ENCODE data around the gene CEACAM3. TPM values are rescaled to one million over a fixed set of nuclear protein-coding genes. Genes with fewer than 3 reads are reported as not detected.

The CEACAM3 gene
- total and polyA plus RNA-seq, 9 of the 15 experiments (the other 6 are each of a cell fraction or from before 2014, with no cell fraction given), result not detected

DNA sequence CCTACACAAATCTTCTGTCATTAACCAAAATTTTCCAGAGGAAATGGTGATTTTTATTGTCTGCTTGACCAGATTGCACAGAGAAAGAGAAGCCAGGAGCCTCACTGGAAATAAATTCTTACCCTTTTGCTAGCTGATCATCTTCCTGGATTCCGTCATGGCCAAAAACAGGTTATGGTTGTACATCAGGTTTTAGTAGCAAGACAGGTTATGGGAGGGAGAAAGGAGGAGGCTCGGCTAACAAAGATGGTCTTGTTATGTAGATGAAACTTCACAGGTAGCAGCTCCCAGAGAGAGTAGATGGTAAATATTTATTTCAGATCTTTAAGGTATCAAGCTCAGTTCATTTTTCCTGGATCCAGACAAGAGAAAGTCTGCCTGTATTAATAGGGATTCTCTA is 19.7 kb upstream of the CEACAM3 start:
- in situ Hi-C loops (cut with MboI) (no loop called here), intact Hi-C loops (cut with micrococcal nuclease) (no loop called here)
- Histone ChIP-seq H2AFZ (ENCODE audit: low read depth, low read length) (no peak overlapping the region), H4K20me1 (replicated peaks; ENCODE audit: control insufficient read depth, insufficient read depth, low read length) (no peaks in the 10 kb centered on the region; the same call in 1 of the 2 replicates), H3K79me2 (ENCODE audit: control insufficient read depth, insufficient read depth, low read length) (no peaks in the 10 kb centered on the region), H3K9me1 (ENCODE audit: control insufficient read depth, insufficient read depth, low read length) (no peaks in the 10 kb centered on the region), H3K4me2 (ENCODE audit: insufficient read depth, low read length) (no peak overlapping the region), H3K4me3 (no peak overlapping the region), H3K27ac (ENCODE audit: extremely low read depth, low read depth, low read length) (no peak overlapping the region), H3K36me3 (ENCODE audit: control insufficient read depth, insufficient read depth, low read length) (no peaks in the 10 kb centered on the region), H3K4me1 (replicated peaks in 1 of 2; ENCODE audit: control insufficient read depth in 2 of 2, insufficient read depth in 2 of 2, low read length in 2 of 2) (no peaks in the 10 kb centered on the region), H3K9me3 (replicated peaks; ENCODE audit: control insufficient read depth, insufficient read depth, low read depth, low read length) (no peaks in the 10 kb centered on the region), H3K9ac (ENCODE audit: insufficient read depth in 1 of 2, low read depth in 2 of 2, low read length in 2 of 2) (no peak overlapping the region), H3K27me3 (ENCODE audit: control insufficient read depth in 2 of 2, insufficient read depth in 2 of 2, low read length in 2 of 2) (peaks cover 18 to 23% of the 10 kb centered on the region in 2 experiments)
- no peak for ATAC-seq
- no peak for FAIRE-seq
- WGBS (ENCODE audit: insufficient coverage, low coverage, missing lambda C conversion rate), result 0% methylated on average over 2 of the region's 2 CpGs
- no peak for DNase-seq (ENCODE audit: extremely low read depth in 1 of 4, low spot score in 3 of 4)
- POLR2A ChIA-PET, result no interaction called here
- no TSS peak for BruUV-seq (replicated peaks)
- CTCF ChIA-PET (ENCODE audit: low intra/inter-chr PET ratio), result no interaction called here
- TF ChIP-seq, protein P1, sequence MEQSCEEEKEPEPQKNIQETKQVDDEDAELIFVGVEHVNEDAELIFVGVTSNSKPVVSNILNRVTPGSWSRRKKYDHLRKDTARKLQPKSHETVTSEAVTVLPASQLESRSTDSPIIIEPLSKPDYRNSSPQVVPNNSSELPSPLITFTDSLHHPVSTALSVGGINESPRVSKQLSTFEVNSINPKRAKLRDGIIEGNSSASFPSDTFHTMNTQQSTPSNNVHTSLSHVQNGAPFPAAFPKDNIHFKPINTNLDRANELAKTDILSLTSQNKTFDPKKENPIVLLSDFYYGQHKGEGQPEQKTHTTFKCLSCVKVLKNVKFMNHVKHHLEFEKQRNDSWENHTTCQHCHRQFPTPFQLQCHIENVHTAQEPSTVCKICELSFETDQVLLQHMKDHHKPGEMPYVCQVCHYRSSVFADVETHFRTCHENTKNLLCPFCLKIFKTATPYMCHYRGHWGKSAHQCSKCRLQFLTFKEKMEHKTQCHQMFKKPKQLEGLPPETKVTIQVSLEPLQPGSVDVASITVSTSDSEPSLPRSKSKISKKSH (CRISPR knock-in tag; IDR thresholded peaks at IDR 0.05), result no peak
- TF ChIP-seq, protein P2, sequence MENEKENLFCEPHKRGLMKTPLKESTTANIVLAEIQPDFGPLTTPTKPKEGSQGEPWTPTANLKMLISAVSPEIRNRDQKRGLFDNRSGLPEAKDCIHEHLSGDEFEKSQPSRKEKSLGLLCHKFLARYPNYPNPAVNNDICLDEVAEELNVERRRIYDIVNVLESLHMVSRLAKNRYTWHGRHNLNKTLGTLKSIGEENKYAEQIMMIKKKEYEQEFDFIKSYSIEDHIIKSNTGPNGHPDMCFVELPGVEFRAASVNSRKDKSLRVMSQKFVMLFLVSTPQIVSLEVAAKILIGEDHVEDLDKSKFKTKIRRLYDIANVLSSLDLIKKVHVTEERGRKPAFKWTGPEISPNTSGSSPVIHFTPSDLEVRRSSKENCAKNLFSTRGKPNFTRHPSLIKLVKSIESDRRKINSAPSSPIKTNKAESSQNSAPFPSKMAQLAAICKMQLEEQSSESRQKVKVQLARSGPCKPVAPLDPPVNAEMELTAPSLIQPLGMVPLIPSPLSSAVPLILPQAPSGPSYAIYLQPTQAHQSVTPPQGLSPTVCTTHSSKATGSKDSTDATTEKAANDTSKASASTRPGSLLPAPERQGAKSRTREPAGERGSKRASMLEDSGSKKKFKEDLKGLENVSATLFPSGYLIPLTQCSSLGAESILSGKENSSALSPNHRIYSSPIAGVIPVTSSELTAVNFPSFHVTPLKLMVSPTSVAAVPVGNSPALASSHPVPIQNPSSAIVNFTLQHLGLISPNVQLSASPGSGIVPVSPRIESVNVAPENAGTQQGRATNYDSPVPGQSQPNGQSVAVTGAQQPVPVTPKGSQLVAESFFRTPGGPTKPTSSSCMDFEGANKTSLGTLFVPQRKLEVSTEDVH (IDR thresholded peaks at IDR 0.05; ENCODE audit: low read depth, partially characterized antibody), result no peak
- TF ChIP-seq HES1 (IDR thresholded peaks at IDR 0.05; ENCODE audit: low read depth) (no peak), POLR2A (conservative IDR thresholded peaks at IDR 0.05) (no peak), ATF3 (IDR thresholded peaks at IDR 0.05) (no peak), ATF3 (CRISPR knock-in tag; conservative IDR thresholded peaks at IDR 0.05) (no peak), FUS (optimal IDR thresholded peaks at IDR 0.05; ENCODE audit: low read depth, low read length) (no peak), MTA2 (IDR thresholded peaks at IDR 0.05; ENCODE audit: low read depth) (no peak), CBX1 (IDR thresholded peaks at IDR 0.05; ENCODE audit: low read depth) (no peak)

Measured in K562 (cell line).